ENCODE data around the gene NTRK1.

The NTRK1 gene

GRCh38 chr1:156839426-156840109, 21.1 kb upstream of the NTRK1 start:
- DNase-seq: no peak

- no peak for DNase-seq
These were observed 20.3 kb upstream of the NTRK1 start for GRCh38 chr1:156840186-156840897.

GRCh38 chr1:156840898-156841279, 19.8 kb upstream of the NTRK1 start:
- no peak for DNase-seq

GRCh38 chr1:156841295-156841855, 19.3 kb upstream of the NTRK1 start:
- DNase-seq: no peak

- no peak for DNase-seq
These were observed 17.9 kb upstream of the NTRK1 start for GRCh38 chr1:156842618-156843300.

GRCh38 chr1:156844102-156844501, 16.6 kb upstream of the NTRK1 start:
- DNase-seq: no peak

GRCh38 chr1:156844638-156845037, 16.0 kb upstream of the NTRK1 start:
- DNase-seq: no peak

GRCh38 chr1:156845055-156845952, 15.4 kb upstream of the NTRK1 start:
- no peak for DNase-seq

- no peak for DNase-seq
These were observed 14.6 kb upstream of the NTRK1 start for GRCh38 chr1:156845953-156846545.

- no peak for DNase-seq
These were observed 14.0 kb upstream of the NTRK1 start for GRCh38 chr1:156846643-156847042.

- no peak for DNase-seq
These were observed 12.8 kb upstream of the NTRK1 start for GRCh38 chr1:156847591-156848460.

- DNase-seq: no peak
These were observed 12.1 kb upstream of the NTRK1 start for GRCh38 chr1:156848461-156849150.

GRCh38 chr1:156849151-156849496, 11.5 kb upstream of the NTRK1 start:
- no peak for DNase-seq

GRCh38 chr1:156851779-156852417, 8.8 kb upstream of the NTRK1 start:
- DNase-seq: no peak

GRCh38 chr1:156852418-156852874, 8.2 kb upstream of the NTRK1 start:
- DNase-seq: no peak

GRCh38 chr1:156853761-156854160, 6.9 kb upstream of the NTRK1 start:
- no peak for DNase-seq

- DNase-seq: no peak
These were observed 6.0 kb upstream of the NTRK1 start for GRCh38 chr1:156854634-156855033.

GRCh38 chr1:156856282-156856785, 4.3 kb upstream of the NTRK1 start:
- no peak for DNase-seq

- no peak for DNase-seq
These were observed 3.1 kb upstream of the NTRK1 start for GRCh38 chr1:156857532-156857931.

- DNase-seq: no peak
These were observed 2.1 kb upstream of the NTRK1 start for GRCh38 chr1:156858555-156858956.
